Retinal pigment epithelial cell (primary cell): ENCODE measurements around the gene SPIC.

Source experiments
- DNase-seq: peaks from one replicate; pipeline ENCODE4 v3.0.0-alpha.2; 2010; ENCODE audit warnings: low read depth
- H3K4me3 ChIP-seq: 2 replicates; pipeline ENCODE4 v1.5.1; 2011; ENCODE audit warnings: mild to moderate bottlenecking, low read length, control low read depth, moderate library complexity
- CTCF ChIP-seq: conservative IDR thresholded peaks from 2 replicates; pipeline ENCODE4 v1.5.1; 2011; ENCODE audit warnings: low read depth, low read length, control low read depth, inconsistent platforms

SPIC gene

GRCh38 chr12:101485021-101485420 is 9.9 kb downstream of the SPIC start:
- TF ChIP-seq CTCF = no peak
- no peak overlapping the region for H3K4me3 ChIP-seq
- DNase-seq = no peak

- H3K4me3 ChIP-seq = no peak overlapping the region
Observed at GRCh38 chr12:101488469-101488868, 13.3 kb downstream of the SPIC start.

GRCh38 chr12:101490286-101490920 is 15.3 kb downstream of the SPIC start:
- TF ChIP-seq CTCF = peak; percentile 54
- no peak overlapping the region for H3K4me3 ChIP-seq
- no peak for DNase-seq

More at GRCh38 chr12:101488469-101488868, 13.3 kb downstream of the SPIC start:
- no peak for DNase-seq
- TF ChIP-seq CTCF = no peak

- H3K4me3 ChIP-seq = no peak overlapping the region
- TF ChIP-seq CTCF = no peak
- DNase-seq = no peak
Observed at GRCh38 chr12:101491329-101491728, 16.2 kb downstream of the SPIC start.

GRCh38 chr12:101493556-101493955 is 18.4 kb downstream of the SPIC start:
- DNase-seq = no peak
- no peak for TF ChIP-seq CTCF
- no peak overlapping the region for H3K4me3 ChIP-seq

GRCh38 chr12:101498252-101498651 is 23.1 kb downstream of the SPIC start:
- no peak for DNase-seq
- no peak overlapping the region for H3K4me3 ChIP-seq
- TF ChIP-seq CTCF = no peak

GRCh38 chr12:101501410-101501995 is 26.4 kb downstream of the SPIC start:
- peak; percentile 56 for DNase-seq
- no peak overlapping the region for H3K4me3 ChIP-seq
- TF ChIP-seq CTCF = no peak
